Lung (tissue), 12 donors: ENCODE data around the gene ZNF544. TPM values are rescaled to one million over a fixed set of nuclear protein-coding genes. Genes with fewer than 3 reads are reported as not detected.
A peak's percentile ranks its signal among the peaks of the same experiment; 100 is the strongest.

Experiments
- ATAC-seq: fragments of 200-7000 bp; cut with Tn5 transposase; one replicate; pipeline ENCODE4 v1.9.1; 2020; ENCODE audit warnings: moderate number of reproducible peaks; ENCODE audit not compliant: insufficient read depth, low FRiP score
- DNase-seq, 3 donors: peaks; one replicate each; pipeline ENCODE4 v3.0.0-alpha.2; 2013 to 2017
- H3K27ac ChIP-seq, 2 donors: one replicate each; pipeline ENCODE4 v1.5.1; 2013; ENCODE audit warnings: mild to moderate bottlenecking in 2 of 2, moderate library complexity in 2 of 2, control low read depth in 1 of 2, inconsistent platforms in 1 of 2, low read depth in 1 of 2, low read length in 1 of 2
- H3K27me3 ChIP-seq, 3 donors: one replicate each; pipeline ENCODE4 v1.5.1; 2013; ENCODE audit warnings: low read length in 2 of 3; ENCODE audit not compliant: control insufficient read depth in 3 of 3, insufficient read depth in 3 of 3
- H3K36me3 ChIP-seq, 4 donors: one replicate each; pipeline ENCODE4 v1.5.1; 2013; ENCODE audit warnings: low read length in 4 of 4, mild to moderate bottlenecking in 1 of 4, moderate library complexity in 1 of 4; ENCODE audit not compliant: control insufficient read depth in 4 of 4, insufficient read depth in 4 of 4
- H3K4me1 ChIP-seq, 5 donors: one replicate each; pipeline ENCODE4 v1.5.1; 2013; ENCODE audit warnings: low read length in 5 of 5, mild to moderate bottlenecking in 2 of 5, moderate library complexity in 1 of 5; ENCODE audit not compliant: control insufficient read depth in 5 of 5, insufficient read depth in 5 of 5
- H3K4me3 ChIP-seq: one replicate; pipeline ENCODE4 v1.5.1; 2013; ENCODE audit warnings: mild to moderate bottlenecking, control low read depth, moderate library complexity
- H3K9ac ChIP-seq, 2 donors: one replicate each; pipeline ENCODE4 v1.5.1; 2013; ENCODE audit warnings: low read length in 2 of 2, control low read depth in 1 of 2; ENCODE audit not compliant: insufficient read depth in 1 of 2
- H3K9me3 ChIP-seq, 4 donors: one replicate each; pipeline ENCODE4 v1.5.1; 2013; ENCODE audit warnings: low read length in 3 of 4, mild to moderate bottlenecking in 1 of 4, moderate library complexity in 1 of 4; ENCODE audit not compliant: control insufficient read depth in 4 of 4, insufficient read depth in 3 of 4
- CTCF ChIP-seq: IDR thresholded peaks from 2 replicates; pipeline ENCODE4 v1.5.1; 2012; ENCODE audit warnings: mild to moderate bottlenecking; ENCODE audit errors: control extremely low read depth, extremely low read depth
- WGBS, 2 donors: extraction: QIAGEN DNeasy Blood & Tissue Kit; methylation state at CpG; one replicate each; pipeline ENCODE4 v1.1.7; 2013; 5-methylcytosine and 5-hydroxymethylcytosine counted together
- polyA plus RNA-seq, 2 donors: library from polyadenylated mRNA; stranded (reverse); fragments of 200-250 nt; gene quantifications; one replicate each; pipeline ENCODE4 v1.2.1, GENCODE V29; 2013
- total RNA-seq, 2 donors: library from RNA; depleted of rRNA in 1 of 2; stranded (reverse); fragments of >200 nt in 1 of 2; gene quantifications; one replicate each; pipeline ENCODE4 v1.2.1, GENCODE V29; 2014 to 2021
- donor health status: control.
- donor health status: control.
- donor health status: Bipolar disorder and iron deficiency.
- donor health status: healthy.
- donor health status: DM: yes; HTN: yes; CAD: no.

The ZNF544 gene
- total and polyA plus RNA-seq, 4 donors: 9.6 to 41.6 (median 16.7) TPM

- DNase-seq: peak in 2 of 3 donors; percentile 14 to 37
- peaks cover 42 to 72% (median 58%) of the 10 kb centered on the region in 4 donors for H3K36me3 ChIP-seq
Measured at GRCh38 chr19:58203814-58204475, 24.8 kb upstream of the ZNF544 start.

GRCh38 chr19:58204566-58204965 is 24.1 kb upstream of the ZNF544 start:
- TF ChIP-seq CTCF: no peak
- Histone ChIP-seq H3K9ac (no peak overlapping the region), H3K4me3 (no peak overlapping the region), H3K9me3 (peaks cover 41 to 87% (median 69%) of the 10 kb centered on the region in 4 donors), H3K27ac (no peak overlapping the region), H3K36me3 (peaks cover 48 to 73% (median 59%) of the 10 kb centered on the region in 4 donors), H3K4me1 (no peaks in the 10 kb centered on the region), H3K27me3 (no peaks in the 10 kb centered on the region)
- no peak for ATAC-seq
- no peak for DNase-seq
- 48 to 52% methylated on average over 15 of the region's 15 CpGs for WGBS, 2 donors

More at GRCh38 chr19:58203814-58204475, 24.8 kb upstream of the ZNF544 start:
- Histone ChIP-seq H3K9ac (no peak overlapping the region), H3K4me3 (no peak overlapping the region), H3K9me3 (peaks cover 37 to 87% (median 69%) of the 10 kb centered on the region in 4 donors), H3K27ac (no peak overlapping the region), H3K4me1 (no peaks in the 10 kb centered on the region), H3K27me3 (no peaks in the 10 kb centered on the region)
- 30 to 33% methylated on average over 49 of the region's 49 CpGs for WGBS, 2 donors
- TF ChIP-seq CTCF: no peak
- no peak for ATAC-seq

- ATAC-seq: no peak
- H3K36me3 ChIP-seq: peaks cover 65 to 88% (median 72%) of the 10 kb centered on the region in 4 donors
- H3K27me3 ChIP-seq: no peaks in the 10 kb centered on the region
- H3K27ac ChIP-seq: no peak overlapping the region
- DNase-seq: no peak
- H3K9me3 ChIP-seq: peaks cover 39 to 86% (median 67%) of the 10 kb centered on the region in 4 donors
- WGBS, 2 donors: 98 to 100% methylated on average over 7 to 8 of the region's 8 CpGs
- H3K9ac ChIP-seq: no peak overlapping the region
- H3K4me1 ChIP-seq: no peaks in the 10 kb centered on the region
- TF ChIP-seq CTCF: no peak
- H3K4me3 ChIP-seq: no peak overlapping the region
Measured at GRCh38 chr19:58209577-58209976, 19.1 kb upstream of the ZNF544 start.
